Left lung (tissue), 10 donors: ENCODE results near the gene UBASH3B. TPM values are rescaled to one million over a fixed set of nuclear protein-coding genes. Genes with fewer than 3 reads are reported as not detected.

Source experiments
- ATAC-seq: fragments of 200-7000 bp; cut with Tn5 transposase; one replicate; pipeline ENCODE4 v1.9.1; 2020; ENCODE audit warnings: moderate library complexity
- DNase-seq, 4 donors: peaks; one replicate each; pipeline ENCODE4 v3.0.0-alpha.2; 2013 to 2020
- H3K27ac ChIP-seq, 2 donors: fragments of 200-600 bp; sonication (generic) in 1 of 2; one replicate each; pipeline versions ENCODE4 v1.5.0 to v1.8.0; 2020 to 2021
- H3K27me3 ChIP-seq, 2 donors: fragments of 200-600 bp; sonication (generic) in 1 of 2; one replicate each; pipeline versions ENCODE4 v1.5.0 to v1.8.0; 2020 to 2021
- H3K36me3 ChIP-seq, 2 donors: fragments of 200-600 bp; sonication (generic) in 1 of 2; one replicate each; pipeline versions ENCODE4 v1.5.0 to v1.8.0; 2020 to 2021
- H3K4me1 ChIP-seq, 2 donors: fragments of 200-600 bp; one replicate each; pipeline ENCODE4 v1.8.0; 2021
- H3K4me3 ChIP-seq, 2 donors: fragments of 200-600 bp; sonication (generic) in 1 of 2; one replicate each; pipeline versions ENCODE4 v1.5.0 to v1.8.0; 2020 to 2021; ENCODE audit warnings: mild to moderate bottlenecking in 1 of 2
- H3K9me3 ChIP-seq, 2 donors: fragments of 200-600 bp; sonication (generic) in 1 of 2; one replicate each; pipeline versions ENCODE4 v1.5.0 to v1.8.0; 2020 to 2021
- intact Hi-C, 2 donors: fragments of 100-400 bp; cut with DNase I; formaldehyde crosslinking; loops; one replicate each; pipeline versions ENCODE4 v1.11.2 to v1.14.2; 2022
- polyA plus RNA-seq, 6 donors: library from polyadenylated mRNA; unstranded; fragments of 120-200 nt; gene quantifications; one replicate each; pipeline ENCODE4 v1.2.1, GENCODE V29; 2013; ENCODE audit not compliant: insufficient read length in 6 of 6
- total RNA-seq, 2 donors: library from RNA; stranded (reverse); fragmentation: NEBNext Ultra II Directional; extraction: Animal tissue kit (Norgen Biotek cat#: 25700); gene quantifications; one replicate each; pipeline ENCODE4 v1.2.1, GENCODE V29; 2021
- TF ChIP-seq, protein P1 (sequence below), 2 donors: fragments of 200-600 bp; sonication (generic) in 1 of 2; IDR thresholded peaks; one replicate each; pipeline versions ENCODE4 v1.5.0 to v1.8.0; 2021; ENCODE audit warnings: antibody characterized with exemption in 2 of 2
- donor health status: DM: no; HTN: yes; CAD: no.
- donor health status: DM: no; HTN: no; CAD: no.

UBASH3B gene
- total and polyA plus RNA-seq, 8 donors = 4.0 to 38.6 (median 5.7) TPM

DNA sequence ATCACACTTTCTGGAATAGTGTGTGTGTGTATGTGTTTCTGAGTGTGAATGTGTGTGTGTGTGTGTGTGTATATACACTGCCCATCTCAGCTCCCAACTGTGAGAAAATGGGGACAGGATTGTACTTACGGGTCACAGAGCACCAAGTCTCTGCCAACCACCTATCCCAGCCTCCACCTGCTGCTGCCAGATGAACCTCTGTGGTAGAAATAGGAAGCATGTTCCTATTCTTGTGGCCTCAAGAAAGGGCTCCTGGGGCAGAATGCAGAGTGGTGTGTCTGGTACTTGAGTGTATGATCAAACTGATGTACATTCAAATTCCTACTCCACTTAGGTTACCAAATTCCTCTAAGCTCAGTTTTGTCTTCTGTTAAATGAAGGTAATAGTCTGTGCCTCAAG is 14.6 kb downstream of the UBASH3B start:
- Histone ChIP-seq H3K9me3 (no peaks in the 10 kb centered on the region), H3K4me1 (peaks cover 8 to 66% of the 10 kb centered on the region in 2 donors), H3K27me3 (no peaks in the 10 kb centered on the region), H3K27ac (no peak overlapping the region), H3K36me3 (peaks cover 0 to 8% of the 10 kb centered on the region in 2 donors), H3K4me3 (no peak overlapping the region)
- ATAC-seq = no peak
- intact Hi-C loops = no loop called here
- DNase-seq = no peak
- TF ChIP-seq, protein P1, sequence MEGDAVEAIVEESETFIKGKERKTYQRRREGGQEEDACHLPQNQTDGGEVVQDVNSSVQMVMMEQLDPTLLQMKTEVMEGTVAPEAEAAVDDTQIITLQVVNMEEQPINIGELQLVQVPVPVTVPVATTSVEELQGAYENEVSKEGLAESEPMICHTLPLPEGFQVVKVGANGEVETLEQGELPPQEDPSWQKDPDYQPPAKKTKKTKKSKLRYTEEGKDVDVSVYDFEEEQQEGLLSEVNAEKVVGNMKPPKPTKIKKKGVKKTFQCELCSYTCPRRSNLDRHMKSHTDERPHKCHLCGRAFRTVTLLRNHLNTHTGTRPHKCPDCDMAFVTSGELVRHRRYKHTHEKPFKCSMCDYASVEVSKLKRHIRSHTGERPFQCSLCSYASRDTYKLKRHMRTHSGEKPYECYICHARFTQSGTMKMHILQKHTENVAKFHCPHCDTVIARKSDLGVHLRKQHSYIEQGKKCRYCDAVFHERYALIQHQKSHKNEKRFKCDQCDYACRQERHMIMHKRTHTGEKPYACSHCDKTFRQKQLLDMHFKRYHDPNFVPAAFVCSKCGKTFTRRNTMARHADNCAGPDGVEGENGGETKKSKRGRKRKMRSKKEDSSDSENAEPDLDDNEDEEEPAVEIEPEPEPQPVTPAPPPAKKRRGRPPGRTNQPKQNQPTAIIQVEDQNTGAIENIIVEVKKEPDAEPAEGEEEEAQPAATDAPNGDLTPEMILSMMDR (IDR thresholded peaks at IDR 0.05) = no peak

DNA sequence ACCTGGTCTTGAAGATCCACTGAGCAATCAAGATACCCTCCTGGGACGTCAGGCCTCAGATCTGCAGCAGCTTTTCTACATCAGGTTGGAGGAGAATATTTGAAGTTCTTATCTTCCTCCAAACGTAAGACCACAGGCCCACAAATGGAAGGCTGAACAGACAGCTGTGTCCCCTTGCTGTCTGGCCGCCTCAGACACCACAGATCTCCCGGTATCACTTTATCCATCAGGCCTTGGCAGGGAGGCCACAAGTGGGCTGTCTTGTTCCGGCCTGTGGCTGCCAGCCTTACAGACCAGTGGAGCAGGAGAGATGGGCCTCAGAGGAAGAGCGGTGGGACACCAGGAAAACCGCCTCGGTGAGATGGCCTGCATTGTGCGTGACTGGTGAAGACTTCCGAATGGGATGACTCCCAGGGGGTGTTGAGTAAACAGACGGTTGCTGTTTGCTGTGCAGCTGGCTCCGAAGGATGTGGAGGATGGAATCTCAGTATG is 15.9 kb downstream of the UBASH3B start:
- intact Hi-C loops = no loop called here
- no peak overlapping the region for H3K27ac ChIP-seq
- no peak overlapping the region for H3K4me3 ChIP-seq
- H3K4me1 ChIP-seq = peaks cover 8 to 61% of the 10 kb centered on the region in 2 donors
- peak in 1 of 4 donors; percentile 62 for DNase-seq
- no peak for ATAC-seq
- no peaks in the 10 kb centered on the region for H3K9me3 ChIP-seq
- peaks cover 0 to 8% of the 10 kb centered on the region in 2 donors for H3K36me3 ChIP-seq
- TF ChIP-seq, protein P1 (IDR thresholded peaks at IDR 0.05) = no peak
- no peaks in the 10 kb centered on the region for H3K27me3 ChIP-seq

GRCh38 chr11:122672892-122673291 is 17.4 kb downstream of the UBASH3B start:
- Histone ChIP-seq H3K4me1 (peaks cover 8 to 57% of the 10 kb centered on the region in 2 donors), H3K9me3 (no peaks in the 10 kb centered on the region), H3K27ac (peak overlapping the region in 1 of 2 donors; percentile 50), H3K4me3 (no peak overlapping the region), H3K27me3 (no peaks in the 10 kb centered on the region), H3K36me3 (peaks cover 0 to 8% of the 10 kb centered on the region in 2 donors)
- DNase-seq = peak in 2 of 4 donors; percentile 73 to 89
- intact Hi-C loops = no loop called here
- ATAC-seq = peak; percentile 63
- TF ChIP-seq, protein P1 (IDR thresholded peaks at IDR 0.05) = no peak

GRCh38 chr11:122673701-122674100 is 18.2 kb downstream of the UBASH3B start:
- intact Hi-C loops = no loop called here
- ATAC-seq (no peak), DNase-seq (peak in 1 of 4 donors; percentile 30)
- Histone ChIP-seq H3K27ac (peak overlapping the region in 1 of 2 donors; percentile 50), H3K27me3 (no peaks in the 10 kb centered on the region), H3K4me3 (no peak overlapping the region), H3K36me3 (peaks cover 0 to 8% of the 10 kb centered on the region in 2 donors), H3K9me3 (no peaks in the 10 kb centered on the region), H3K4me1 (peaks cover 8 to 49% of the 10 kb centered on the region in 2 donors)
- TF ChIP-seq, protein P1 (IDR thresholded peaks at IDR 0.05) = no peak

DNA sequence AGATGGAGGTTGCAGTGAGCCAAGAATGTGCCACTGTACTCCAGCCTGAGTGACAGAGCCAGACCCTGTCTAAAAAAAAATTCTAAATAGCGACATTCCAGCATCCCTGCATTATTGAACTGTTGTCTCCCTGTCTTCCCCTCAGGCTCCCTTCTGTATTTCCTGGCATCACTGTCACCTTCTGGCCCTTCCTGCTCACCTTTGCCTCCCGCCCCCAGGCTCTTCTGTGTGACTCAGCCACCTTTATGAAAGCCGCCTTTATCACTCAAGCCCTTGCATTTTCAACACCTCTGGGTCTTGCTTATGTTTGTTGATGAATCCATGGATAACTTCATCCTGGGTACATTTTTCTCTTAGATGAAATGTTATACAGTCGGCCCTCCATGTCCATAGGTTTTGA is 21.1 kb downstream of the UBASH3B start:
- Histone ChIP-seq H3K9me3 (no peaks in the 10 kb centered on the region), H3K27ac (no peak overlapping the region), H3K36me3 (peaks cover 0 to 6% of the 10 kb centered on the region in 2 donors), H3K27me3 (no peaks in the 10 kb centered on the region), H3K4me3 (no peak overlapping the region), H3K4me1 (peaks cover 8 to 42% of the 10 kb centered on the region in 2 donors)
- ATAC-seq (no peak), DNase-seq (no peak)
- TF ChIP-seq, protein P1 (IDR thresholded peaks at IDR 0.05) = no peak
- intact Hi-C loops = no loop called here
